WTC11 (cell line): ENCODE data around the gene NDUFA13.

Experiments used
- CREB1 ChIP-seq: sonication (generic); formaldehyde crosslinking; IDR thresholded peaks from 2 replicates; pipeline ENCODE4 v1.8.0; 2023; ENCODE audit warnings: mild to moderate bottlenecking, missing genetic modification reagents
- CTCF ChIP-seq: fragments of 200-600 bp; IDR thresholded peaks from 2 replicates; pipeline ENCODE4 v1.8.0; 2022; ENCODE audit warnings: antibody characterized with exemption
- E2F4 ChIP-seq: sonication (generic); formaldehyde crosslinking; IDR thresholded peaks from 2 replicates; pipeline ENCODE4 v1.8.1; 2022; ENCODE audit warnings: low read depth, mild to moderate bottlenecking, moderate library complexity, missing genetic modification reagents, borderline replicate concordance
- ESRRA ChIP-seq: sonication (generic); formaldehyde crosslinking; IDR thresholded peaks from 2 replicates; pipeline ENCODE4 v1.8.1; 2022; ENCODE audit warnings: mild to moderate bottlenecking, missing genetic modification reagents, borderline replicate concordance
- MAX ChIP-seq: sonication (generic); formaldehyde crosslinking; IDR thresholded peaks from 2 replicates; pipeline ENCODE4 v1.8.0; 2022; ENCODE audit warnings: mild to moderate bottlenecking, missing genetic modification reagents
- MXD4 ChIP-seq: fragments of 250-450 bp; sonication (Bioruptor Pico); IDR thresholded peaks from 2 replicates; pipeline ENCODE4 v1.8.0; 2021; ENCODE audit warnings: mild to moderate bottlenecking, moderate library complexity, borderline replicate concordance
- NR2C2 ChIP-seq: sonication (generic); formaldehyde crosslinking; IDR thresholded peaks from 2 replicates; pipeline ENCODE4 v1.8.0; 2022; ENCODE audit warnings: mild to moderate bottlenecking, missing genetic modification reagents
- SMAD4 ChIP-seq: sonication (generic); formaldehyde crosslinking; IDR thresholded peaks from 2 replicates; pipeline ENCODE4 v1.8.0; 2022; ENCODE audit warnings: mild to moderate bottlenecking, missing genetic modification reagents
- ZNF671 ChIP-seq: fragments of 250-450 bp; sonication (Bioruptor Pico); IDR thresholded peaks from 2 replicates; pipeline ENCODE4 v1.8.0; 2021; ENCODE audit warnings: mild to moderate bottlenecking

- no peak for TF ChIP-seq CTCF
- no peak for TF ChIP-seq CREB1 (CRISPR knock-in tag)
- TF ChIP-seq E2F4, result no peak
- TF ChIP-seq ESRRA (CRISPR knock-in tag), result no peak
- no peak for TF ChIP-seq NR2C2
- no peak for TF ChIP-seq MXD4 (CRISPR knock-in tag)
- TF ChIP-seq ZNF671 (CRISPR knock-in tag), result no peak
- no peak for TF ChIP-seq MAX
- TF ChIP-seq SMAD4 (CRISPR knock-in tag), result no peak
These were observed 16.6 kb upstream of the NDUFA13 start for GRCh38 chr19:19499272-19499995.
